NCI-H69 (cell line): ENCODE data around the gene MFAP4.
A peak's percentile ranks its signal among the peaks of the same experiment; 100 is the strongest.

Experiments
- DNase-seq: peaks from one replicate; lab custom pipeline; 2025; lab: John Stamatoyannopoulos, UW

MFAP4 gene

DNA sequence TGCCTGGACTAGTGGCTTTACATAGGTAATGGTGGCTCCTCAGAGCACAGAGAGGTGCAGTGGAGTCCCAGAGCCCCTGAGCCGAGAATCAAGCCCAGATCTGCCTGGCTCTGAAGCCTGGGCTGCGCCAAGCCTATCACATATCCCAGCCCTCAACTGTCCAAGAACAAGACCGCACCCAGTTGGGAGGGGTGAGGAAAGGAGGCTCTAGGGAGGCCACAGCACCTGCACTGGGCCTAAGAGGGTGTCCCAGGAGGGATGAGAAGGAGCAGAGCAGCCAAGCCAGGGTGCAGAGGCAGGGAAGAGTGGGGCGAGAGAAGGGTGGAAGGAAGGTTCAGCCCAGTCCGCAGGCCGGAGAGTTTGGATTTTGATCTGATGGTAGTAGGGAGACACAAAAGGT is 23.1 kb upstream of the MFAP4 start:
- no peak for DNase-seq

- peak; percentile 64 for DNase-seq
Measured at GRCh38 chr17:19409509-19409908, 22.5 kb upstream of the MFAP4 start.

DNA sequence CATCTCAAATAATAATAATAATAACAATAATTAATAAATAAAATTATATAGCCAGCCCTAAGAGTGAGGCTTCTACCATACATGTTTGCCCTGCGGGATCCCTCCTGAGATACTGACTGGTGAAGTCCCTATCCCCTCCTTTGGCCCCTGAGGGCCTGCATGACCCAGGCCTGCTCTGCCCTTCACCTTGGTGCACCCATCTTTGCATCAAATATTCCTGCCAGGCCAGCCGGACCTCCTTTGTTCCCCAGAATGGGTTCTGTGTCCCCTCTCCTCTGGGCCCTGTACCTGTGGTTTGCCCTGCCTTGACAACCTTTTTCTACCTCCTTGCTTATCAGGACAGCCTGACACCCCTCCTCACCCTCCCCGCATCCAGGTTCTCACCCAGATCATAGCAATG is 22.1 kb upstream of the MFAP4 start:
- no peak for DNase-seq

DNA sequence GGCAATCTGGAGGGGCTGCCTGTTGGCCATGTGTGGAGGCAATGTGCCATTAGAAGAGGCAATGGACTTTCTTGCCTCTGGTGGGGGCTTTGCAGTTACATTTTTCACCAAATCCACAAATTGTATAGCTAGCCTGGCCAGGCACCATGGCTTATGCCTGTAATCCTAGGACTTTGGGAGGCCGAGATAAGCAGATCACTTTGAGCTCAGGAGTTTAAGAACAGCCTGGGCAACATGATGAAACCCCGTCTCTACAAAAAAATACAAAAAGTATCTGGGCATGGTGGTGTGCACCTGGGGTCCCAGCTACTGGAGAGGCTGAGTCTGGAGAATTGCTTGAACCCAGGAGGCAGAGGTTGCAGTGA is 21.3 kb upstream of the MFAP4 start:
- no peak for DNase-seq

- no peak for DNase-seq
Measured at GRCh38 chr17:19407601-19408345, 20.8 kb upstream of the MFAP4 start.

DNA sequence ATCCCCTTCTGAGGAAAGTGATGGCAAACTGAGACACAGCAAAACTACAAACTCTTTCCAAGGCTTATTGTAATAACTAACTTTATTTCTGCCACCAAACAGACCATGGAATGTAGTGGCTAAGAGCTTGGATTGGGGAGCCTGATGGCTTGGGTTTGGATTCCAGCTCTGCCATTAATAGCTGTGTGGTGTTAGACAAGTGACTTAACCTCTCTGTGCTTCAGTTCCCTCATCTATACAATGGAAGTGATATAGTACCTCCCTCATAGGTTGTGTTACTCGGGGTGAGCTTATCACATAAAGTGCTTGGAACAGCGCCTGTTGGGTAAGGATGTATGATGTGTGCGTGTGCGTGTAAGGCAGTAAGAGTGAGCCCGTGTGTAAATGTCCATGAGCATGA is 18.1 kb upstream of the MFAP4 start:
- DNase-seq: no peak

DNA sequence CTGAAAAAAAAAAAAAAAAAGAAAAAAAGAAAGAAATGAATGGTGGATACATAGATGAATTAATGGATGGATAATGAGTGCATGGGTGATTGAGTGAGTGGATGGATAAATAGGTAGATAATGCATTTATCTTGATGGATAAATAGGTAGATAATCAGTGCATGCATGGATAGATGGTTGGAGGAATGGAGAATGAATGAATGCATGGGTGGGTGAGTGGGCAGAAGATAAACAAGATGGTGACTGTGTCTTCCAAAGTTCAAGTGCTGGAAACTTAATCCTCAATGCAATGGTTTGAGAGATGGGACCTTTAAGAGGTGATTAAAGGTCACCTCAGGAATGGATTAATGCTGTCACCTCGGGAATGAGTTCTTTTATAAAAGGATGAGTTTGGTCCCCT is 17.3 kb upstream of the MFAP4 start:
- no peak for DNase-seq

DNA sequence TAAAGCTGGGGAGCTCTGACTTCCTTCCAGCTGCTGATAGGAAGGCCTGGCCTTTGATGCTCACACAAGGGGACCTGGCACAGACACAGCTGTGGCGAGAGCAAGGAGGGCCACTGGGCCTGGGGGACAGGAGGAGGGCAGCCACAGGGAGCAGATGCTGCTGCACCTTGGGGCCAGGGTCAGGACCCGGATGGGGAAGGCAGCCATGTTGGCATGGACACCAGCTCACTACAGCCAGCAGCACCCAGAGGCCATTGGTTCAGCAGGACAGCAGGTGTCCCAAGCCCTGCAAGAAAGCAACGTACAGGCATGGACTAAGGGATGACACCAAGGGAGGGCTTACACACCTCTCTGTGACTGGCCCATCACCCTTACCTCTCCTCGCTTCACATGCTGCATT is 16.0 kb upstream of the MFAP4 start:
- no peak for DNase-seq

DNA sequence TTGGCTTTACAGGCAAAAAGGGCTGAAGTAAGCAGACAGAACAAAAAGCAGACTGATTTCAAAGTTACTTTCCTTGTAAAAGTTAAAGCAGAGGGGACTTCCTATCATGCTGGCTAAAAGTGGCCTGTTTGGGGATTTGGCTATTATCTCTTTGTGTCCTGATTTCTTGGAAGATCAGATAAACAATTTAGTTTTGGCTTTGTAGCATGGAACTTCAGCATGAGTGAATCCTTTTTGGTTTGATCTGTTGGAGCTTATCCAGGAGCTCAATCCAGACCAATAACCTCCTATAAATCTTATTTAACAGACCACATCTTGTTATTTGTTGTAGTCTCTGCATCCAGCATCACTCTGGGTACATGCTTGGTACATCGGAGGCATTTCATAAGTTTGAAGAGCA is 15.2 kb upstream of the MFAP4 start:
- peak; percentile 27 for DNase-seq

DNA sequence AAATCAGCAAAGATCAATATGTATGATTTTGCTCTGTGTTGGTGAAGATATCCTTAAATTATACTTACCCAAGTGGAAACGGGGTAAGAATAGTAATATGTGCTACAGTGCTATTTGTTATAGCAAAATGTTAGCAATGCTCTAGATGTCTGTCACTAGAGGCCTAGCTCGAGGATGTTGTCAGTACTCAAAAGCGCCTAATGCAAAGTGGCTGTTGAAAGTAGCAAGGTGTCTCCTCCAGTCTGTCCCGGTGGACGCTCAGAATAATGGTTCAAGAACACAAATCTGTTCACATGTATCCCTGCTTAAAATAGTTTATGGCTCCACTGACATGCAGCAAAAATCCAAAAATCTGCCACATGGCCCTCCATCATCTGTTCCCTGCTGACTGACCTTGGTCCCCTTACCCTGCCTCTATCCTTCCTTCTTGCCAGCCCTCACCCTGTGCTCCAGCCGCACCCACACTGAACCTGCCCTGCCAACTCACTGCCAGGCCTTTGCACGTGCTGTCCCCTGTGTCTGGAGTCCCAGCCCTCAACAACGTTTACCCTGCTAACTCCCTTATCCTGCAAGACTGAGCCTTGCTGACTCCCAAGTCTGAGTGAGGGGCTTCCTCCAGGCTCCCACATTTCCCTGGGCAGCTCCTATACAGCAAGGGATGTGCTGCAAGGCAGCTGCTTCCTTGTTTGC is 14.5 kb upstream of the MFAP4 start:
- DNase-seq: no peak

- no peak for DNase-seq
Measured at GRCh38 chr17:19399750-19400450, 12.9 kb upstream of the MFAP4 start.

GRCh38 chr17:19398301-19399181 is 11.6 kb upstream of the MFAP4 start:
- peak; percentile 92 for DNase-seq

- peak; percentile 31 for DNase-seq
Measured at GRCh38 chr17:19397556-19398041, 10.6 kb upstream of the MFAP4 start.

- no peak for DNase-seq
Measured at GRCh38 chr17:19392303-19392702, 5.3 kb upstream of the MFAP4 start.

DNA sequence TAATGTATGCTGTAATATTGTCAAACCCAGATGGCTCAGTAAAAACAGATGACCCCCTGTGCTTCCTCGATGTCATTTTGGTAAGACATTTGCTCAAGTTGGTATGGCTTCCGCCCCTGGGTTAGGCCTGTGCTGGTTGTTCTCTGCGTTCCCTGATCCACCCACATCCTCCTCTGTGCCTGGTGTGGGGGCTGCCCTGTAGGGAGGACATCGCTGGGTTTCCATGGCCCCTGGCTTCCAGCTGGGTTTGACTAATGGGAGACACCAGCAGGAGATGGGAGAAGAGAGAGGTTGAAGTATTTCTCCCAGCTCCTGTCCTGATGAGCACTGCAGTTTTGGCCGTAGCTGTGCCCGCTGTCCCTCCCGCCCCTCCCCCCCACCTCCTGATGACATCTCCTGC is 4.4 kb upstream of the MFAP4 start:
- peak; percentile 25 for DNase-seq

DNA sequence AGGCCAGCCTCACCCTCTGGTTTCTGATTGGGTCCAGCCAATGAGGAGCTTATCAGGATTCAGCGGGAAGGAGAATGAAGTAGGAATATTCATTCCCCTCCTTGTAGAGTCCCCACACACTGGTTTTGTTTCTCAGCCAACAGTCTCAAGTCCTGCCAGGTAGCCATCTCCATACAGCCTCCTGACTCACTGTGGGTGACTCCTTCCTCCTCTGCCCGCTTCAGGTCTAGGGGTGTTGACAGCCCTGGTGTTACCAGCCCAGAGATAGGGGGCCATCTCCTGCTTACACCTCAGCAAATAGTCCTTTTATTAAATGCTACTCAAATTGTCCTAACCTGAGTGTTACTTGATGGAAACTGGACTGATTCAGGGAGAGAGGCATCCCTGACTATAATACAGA is 4.0 kb upstream of the MFAP4 start:
- no peak for DNase-seq

- no peak for DNase-seq
Measured at GRCh38 chr17:19388791-19389785, 2.1 kb upstream of the MFAP4 start.

DNA sequence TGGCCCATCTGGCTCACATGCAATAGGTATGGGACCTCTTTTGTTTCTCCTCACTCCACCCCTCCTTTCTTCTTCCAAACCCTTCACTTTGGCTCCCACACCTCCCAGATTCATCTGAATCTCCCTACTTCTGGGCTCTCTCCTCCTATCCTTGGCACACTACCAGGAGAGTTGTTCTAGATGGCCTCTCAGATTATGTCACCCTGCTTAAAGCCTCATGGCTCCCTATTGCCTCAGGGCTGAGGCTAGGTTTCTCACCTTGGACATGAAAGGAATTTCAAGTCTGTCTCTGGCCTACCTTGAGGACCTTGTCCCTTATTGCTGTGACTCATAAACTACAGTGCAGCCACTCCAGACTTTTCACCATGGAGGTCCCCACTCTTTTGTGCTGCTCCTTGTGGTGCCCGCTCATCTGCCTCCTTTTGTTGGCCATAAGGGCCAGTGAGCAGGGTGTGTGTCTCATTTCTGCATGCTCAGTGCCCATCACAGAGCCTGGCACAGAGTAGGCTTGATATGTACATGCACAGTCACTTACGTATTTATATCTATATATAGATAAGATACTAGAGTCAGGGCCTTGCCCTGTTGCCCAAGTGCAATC is 1.0 kb upstream of the MFAP4 start:
- DNase-seq: peak; percentile 92

GRCh38 chr17:19386051-19386929 is 700 bp downstream of the MFAP4 start:
- DNase-seq: peak; percentile 47
